GM12874 (cell line): ENCODE data around the gene TMEM116.

Experiments
- TF ChIP-seq, protein P1 (sequence below): IDR thresholded peaks from 2 replicates; pipeline ENCODE4 v1.5.1; 2011; ENCODE audit warnings: low read depth, mild to moderate bottlenecking, control low read depth, low read length, moderate library complexity; ENCODE audit not compliant: insufficient read depth

TMEM116 gene

DNA sequence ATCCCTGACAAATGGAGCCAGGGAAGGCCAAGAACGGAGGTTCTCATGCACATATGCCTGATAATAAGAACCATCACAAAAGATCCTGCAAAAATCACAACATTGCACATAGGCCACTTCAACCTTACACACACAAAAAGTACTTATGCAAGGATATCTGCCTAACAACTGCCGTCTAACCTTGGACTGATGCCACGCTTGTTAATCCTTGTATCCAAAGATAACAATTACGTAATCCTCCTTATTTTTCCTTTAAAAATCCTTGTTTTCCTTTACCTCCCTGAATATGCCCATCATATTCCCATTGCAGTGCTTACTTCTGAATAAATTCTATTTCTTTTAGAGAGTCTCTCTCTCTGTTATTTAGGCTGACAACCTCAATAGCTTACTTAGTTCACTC, 59.5 kb downstream of the TMEM116 start:
- TF ChIP-seq, protein P1, sequence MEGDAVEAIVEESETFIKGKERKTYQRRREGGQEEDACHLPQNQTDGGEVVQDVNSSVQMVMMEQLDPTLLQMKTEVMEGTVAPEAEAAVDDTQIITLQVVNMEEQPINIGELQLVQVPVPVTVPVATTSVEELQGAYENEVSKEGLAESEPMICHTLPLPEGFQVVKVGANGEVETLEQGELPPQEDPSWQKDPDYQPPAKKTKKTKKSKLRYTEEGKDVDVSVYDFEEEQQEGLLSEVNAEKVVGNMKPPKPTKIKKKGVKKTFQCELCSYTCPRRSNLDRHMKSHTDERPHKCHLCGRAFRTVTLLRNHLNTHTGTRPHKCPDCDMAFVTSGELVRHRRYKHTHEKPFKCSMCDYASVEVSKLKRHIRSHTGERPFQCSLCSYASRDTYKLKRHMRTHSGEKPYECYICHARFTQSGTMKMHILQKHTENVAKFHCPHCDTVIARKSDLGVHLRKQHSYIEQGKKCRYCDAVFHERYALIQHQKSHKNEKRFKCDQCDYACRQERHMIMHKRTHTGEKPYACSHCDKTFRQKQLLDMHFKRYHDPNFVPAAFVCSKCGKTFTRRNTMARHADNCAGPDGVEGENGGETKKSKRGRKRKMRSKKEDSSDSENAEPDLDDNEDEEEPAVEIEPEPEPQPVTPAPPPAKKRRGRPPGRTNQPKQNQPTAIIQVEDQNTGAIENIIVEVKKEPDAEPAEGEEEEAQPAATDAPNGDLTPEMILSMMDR, result no peak

DNA sequence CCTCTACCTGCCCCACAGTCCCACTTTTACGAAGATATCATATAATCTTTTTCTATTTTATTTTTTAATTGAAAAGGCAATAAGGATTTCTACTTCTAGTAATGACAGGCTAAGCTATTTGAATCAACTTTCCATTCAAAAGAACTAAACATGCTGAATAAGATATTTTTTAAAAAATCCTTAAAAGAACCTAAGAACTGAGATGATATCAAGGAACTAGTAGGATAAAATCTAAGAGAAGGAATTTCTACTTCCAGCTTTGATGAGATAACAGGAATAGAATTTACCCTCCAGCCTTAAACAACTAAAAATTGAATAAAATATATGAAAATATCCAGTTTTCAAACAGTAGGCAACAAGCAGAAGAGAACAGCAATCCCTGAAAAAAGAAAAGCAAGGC, 69.0 kb downstream of the TMEM116 start:
- TF ChIP-seq, protein P1, result no peak

DNA sequence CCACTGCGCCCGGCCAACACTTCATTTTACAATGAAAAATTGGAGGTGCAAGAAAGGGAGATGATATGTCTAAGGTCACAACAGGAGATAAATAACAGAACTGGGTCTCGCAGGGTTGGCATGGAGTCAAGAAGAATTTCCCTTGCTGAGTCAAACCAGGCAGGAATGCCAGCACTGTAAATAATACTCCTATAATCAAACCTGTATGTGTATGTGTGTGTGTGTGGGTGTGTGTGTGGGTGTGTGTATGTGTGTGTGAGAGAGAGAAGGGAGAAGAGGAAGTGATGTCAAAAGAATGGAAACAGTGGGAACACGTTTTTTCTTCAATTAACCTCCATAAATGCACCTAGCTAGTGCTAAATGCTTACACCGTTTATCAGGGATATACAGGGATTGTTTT, 70.4 kb downstream of the TMEM116 start:
- TF ChIP-seq, protein P1, result no peak

DNA sequence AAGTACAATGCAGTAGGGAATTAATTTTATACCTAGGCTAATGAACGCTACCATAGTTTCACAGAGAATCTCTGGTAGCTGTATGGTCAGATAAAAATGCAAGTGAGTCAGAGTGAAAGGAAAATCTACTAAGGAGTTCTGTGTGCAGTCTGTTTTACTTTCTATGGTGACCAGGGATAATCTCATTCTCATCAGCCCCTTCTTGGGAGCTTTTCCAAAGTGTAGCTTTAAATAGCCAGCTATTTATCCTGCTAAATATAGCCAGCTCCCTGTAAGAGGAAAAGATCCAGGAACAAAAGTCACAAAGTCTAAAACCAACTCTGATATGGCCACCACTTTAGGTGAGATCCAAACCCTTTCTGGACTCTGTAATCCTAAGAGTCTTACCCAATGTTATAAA, 75.5 kb downstream of the TMEM116 start:
- TF ChIP-seq, protein P1, result no peak

DNA sequence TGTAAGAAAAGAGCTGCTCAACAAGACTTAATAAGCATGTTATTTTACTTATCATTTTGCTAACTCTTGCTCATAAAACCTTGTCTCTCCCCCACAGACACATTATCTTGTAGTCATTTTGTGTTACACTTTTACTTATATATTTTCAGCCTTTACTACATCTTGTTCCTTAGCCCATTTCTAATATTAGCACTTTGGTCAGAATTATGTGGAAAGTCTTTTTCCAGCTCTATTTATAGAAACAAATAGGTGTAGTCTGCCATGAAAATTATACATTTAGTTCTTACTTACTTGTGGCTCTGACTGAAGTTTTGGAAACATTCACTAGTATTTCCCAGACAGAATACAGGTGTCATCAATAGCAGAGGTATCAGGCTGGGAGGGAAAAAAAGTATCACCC, 76.1 kb downstream of the TMEM116 start:
- TF ChIP-seq, protein P1, result no peak

DNA sequence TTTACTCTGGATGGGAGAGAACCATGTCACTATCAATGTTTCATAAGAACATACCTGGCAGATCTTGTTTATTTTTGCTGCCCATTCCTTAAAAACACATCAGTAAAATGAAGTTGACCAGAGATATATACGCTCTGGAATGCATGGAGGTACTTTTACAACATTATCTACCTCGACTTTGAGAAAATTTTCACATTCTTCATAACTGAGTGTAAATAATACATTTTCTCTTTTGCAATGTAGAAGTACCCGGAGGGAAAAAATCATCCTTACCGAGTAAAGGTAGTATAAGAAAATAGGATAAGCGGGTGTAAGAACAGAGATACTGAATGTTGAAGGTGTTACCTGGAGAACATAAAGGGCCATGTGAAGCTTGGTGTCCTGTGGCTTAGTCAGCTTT, 80.7 kb downstream of the TMEM116 start:
- TF ChIP-seq, protein P1, result no peak

DNA sequence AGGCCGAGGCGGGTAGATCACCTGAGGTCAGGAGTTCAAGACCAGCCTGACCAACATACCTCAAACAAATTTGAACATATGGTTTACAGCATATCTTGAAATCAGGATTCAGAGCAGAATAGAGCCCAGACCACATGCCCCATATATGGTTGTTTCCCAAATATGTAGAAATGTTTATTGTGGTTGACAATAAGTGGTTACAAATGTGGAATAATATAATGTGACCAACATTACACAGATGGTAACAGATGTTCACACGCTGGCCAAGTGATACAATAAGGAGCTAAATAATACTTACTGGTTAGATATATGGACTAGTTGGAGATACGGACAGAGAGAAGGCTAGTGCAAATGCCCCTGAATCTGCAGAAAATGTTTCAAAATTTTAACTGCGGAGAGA, 85.6 kb downstream of the TMEM116 start:
- TF ChIP-seq, protein P1, result no peak

DNA sequence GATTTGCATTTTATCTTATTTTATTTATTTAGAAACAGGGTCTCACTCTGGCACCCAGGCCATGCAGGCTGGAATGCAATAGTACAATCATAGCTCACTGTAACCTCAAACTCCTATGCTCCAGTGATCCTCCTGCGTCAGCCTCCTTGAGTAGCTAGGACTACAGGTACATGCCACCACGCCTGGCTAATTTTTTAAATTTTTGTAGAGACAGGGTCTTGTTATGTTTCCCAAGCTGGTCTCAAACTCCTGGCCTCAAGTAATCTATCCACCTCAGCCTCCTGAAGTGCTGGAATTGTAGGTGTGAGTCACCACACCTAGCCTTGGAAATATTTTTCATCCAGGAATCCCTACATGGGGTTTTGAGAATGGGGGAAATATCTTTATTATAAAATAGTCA, 86.3 kb downstream of the TMEM116 start:
- TF ChIP-seq, protein P1, result no peak
